Stimulated activated CD8-positive, alpha-beta memory T cell treated with anti-CD3 and anti-CD28 coated beads, Interleukin-7, amount 100 ng/mL, for 24 hours (primary cell): Measurements from ENCODE around the gene VPS33B.

ENCODE experiments used
- DNase-seq: peaks from one replicate; pipeline ENCODE4 v3.0.0-alpha.2; 2020; ENCODE audit warnings: low read depth

VPS33B gene

GRCh38 chr15:90979582-90979981 is 42.8 kb downstream of the VPS33B start:
- no peak for DNase-seq

- no peak for DNase-seq
These were observed 48.2 kb downstream of the VPS33B start for GRCh38 chr15:90974216-90974615.

- no peak for DNase-seq
These were observed 50.3 kb downstream of the VPS33B start for GRCh38 chr15:90972133-90972532.

- no peak for DNase-seq
These were observed 52.1 kb downstream of the VPS33B start for GRCh38 chr15:90970274-90970673.

GRCh38 chr15:90968434-90968833 is 54.0 kb downstream of the VPS33B start:
- no peak for DNase-seq

GRCh38 chr15:90967206-90967605 is 55.2 kb downstream of the VPS33B start:
- DNase-seq, result no peak

GRCh38 chr15:90966262-90966661 is 56.1 kb downstream of the VPS33B start:
- DNase-seq, result no peak

- DNase-seq, result no peak
These were observed 60.4 kb downstream of the VPS33B start for GRCh38 chr15:90962021-90962420.

GRCh38 chr15:90960298-90961091 is 61.9 kb downstream of the VPS33B start:
- DNase-seq, result no peak

- no peak for DNase-seq
These were observed 62.5 kb downstream of the VPS33B start for GRCh38 chr15:90959894-90960293.

GRCh38 chr15:90959028-90959595 is 63.3 kb downstream of the VPS33B start:
- DNase-seq, result no peak

GRCh38 chr15:90957791-90958190 is 64.6 kb downstream of the VPS33B start:
- no peak for DNase-seq

- no peak for DNase-seq
These were observed 65.2 kb downstream of the VPS33B start for GRCh38 chr15:90957031-90957790.

GRCh38 chr15:90956274-90957030 is 65.9 kb downstream of the VPS33B start:
- DNase-seq, result peak; percentile 44

GRCh38 chr15:90955624-90956273 is 66.6 kb downstream of the VPS33B start:
- no peak for DNase-seq

- DNase-seq, result peak; percentile 74
These were observed 67.4 kb downstream of the VPS33B start, which contains the start of gene RCCD1 for GRCh38 chr15:90954712-90955623. Gene RCCD1 (plus strand): TSS chr15:90954884. CDS start chr15:90956735, 1,851 bp downstream.

- DNase-seq, result no peak
These were observed 68.3 kb downstream of the VPS33B start for GRCh38 chr15:90953947-90954711.

GRCh38 chr15:90952901-90953677 is 69.3 kb downstream of the VPS33B start:
- no peak for DNase-seq

GRCh38 chr15:90950676-90951075 is 71.7 kb downstream of the VPS33B start:
- no peak for DNase-seq
